ENCODE data around the gene LIN54. TPM values are rescaled to one million over a fixed set of nuclear protein-coding genes. Genes with fewer than 3 reads are reported as not detected.

The LIN54 gene
- total RNA-seq, 2 donors from 2014 or later, result 14.5 to 18.1 TPM

GRCh38 chr4:82951196-82951595 is 59.4 kb downstream of the LIN54 start:
- Histone ChIP-seq H3K9ac (ENCODE audit: extremely low read depth, low read length, poor library complexity, severe bottlenecking) (no peak overlapping the region), H3K36me3 (ENCODE audit: control insufficient read depth, insufficient read depth, low read length) (peaks cover 7% of the 10 kb centered on the region), H3K4me1 (ENCODE audit: control insufficient read depth, insufficient read depth, low read length) (no peaks in the 10 kb centered on the region), H3K27ac (ENCODE audit: low read depth, low read length) (no peak overlapping the region), H3K27me3 (ENCODE audit: control insufficient read depth, insufficient read depth, low read length, poor library complexity, severe bottlenecking) (no peaks in the 10 kb centered on the region), H3K9me3 (ENCODE audit: control insufficient read depth, low read length) (no peaks in the 10 kb centered on the region), H3K4me3 (ENCODE audit: low read length) (no peak overlapping the region)
- H3K9me3 Mint-ChIP-seq, result no peaks in the 10 kb centered on the region
- H3K36me3 Mint-ChIP-seq (ENCODE audit: low read depth), result peaks cover 9% of the 10 kb centered on the region
- no peaks in the 10 kb centered on the region for H3K27me3 Mint-ChIP-seq (ENCODE audit: insufficient read depth)
- 94 to 100% methylated on average over 1 to 2 of the region's 2 CpGs for WGBS, 2 experiments (ENCODE audit: insufficient coverage in 1 of 2, insufficient read length in 1 of 2)
- H3K4me3 Mint-ChIP-seq, result no peak overlapping the region
- H3K27ac Mint-ChIP-seq, result no peak overlapping the region
- no peak for TF ChIP-seq CTCF (conservative IDR thresholded peaks at IDR 0.05)
- H3K4me1 Mint-ChIP-seq, result no peaks in the 10 kb centered on the region
- no peak for DNase-seq

GRCh38 chr4:82948647-82949204 is 61.9 kb downstream of the LIN54 start:
- H3K4me3 ChIP-seq (ENCODE audit: low read length), result no peak overlapping the region
- no peaks in the 10 kb centered on the region for H3K4me1 Mint-ChIP-seq
- no peaks in the 10 kb centered on the region for H3K9me3 ChIP-seq (ENCODE audit: control insufficient read depth, low read length)
- H3K9ac ChIP-seq (ENCODE audit: extremely low read depth, low read length, poor library complexity, severe bottlenecking), result no peak overlapping the region
- H3K4me3 Mint-ChIP-seq, result no peak overlapping the region
- H3K36me3 Mint-ChIP-seq (ENCODE audit: low read depth), result peaks cover 9% of the 10 kb centered on the region
- no peak overlapping the region for H3K27ac Mint-ChIP-seq
- no peaks in the 10 kb centered on the region for H3K27me3 Mint-ChIP-seq (ENCODE audit: insufficient read depth)
- no peak for TF ChIP-seq CTCF (conservative IDR thresholded peaks at IDR 0.05)
- DNase-seq, result no peak
- no peaks in the 10 kb centered on the region for H3K27me3 ChIP-seq (ENCODE audit: control insufficient read depth, insufficient read depth, low read length, poor library complexity, severe bottlenecking)
- no peak overlapping the region for H3K27ac ChIP-seq (ENCODE audit: low read depth, low read length)
- H3K9me3 Mint-ChIP-seq, result no peaks in the 10 kb centered on the region
- peaks cover 16% of the 10 kb centered on the region for H3K36me3 ChIP-seq (ENCODE audit: control insufficient read depth, insufficient read depth, low read length)
- 100% methylated on average over 1 of the region's 1 CpG; no CpG with 5 or more reads in 1 of the 2 experiments for WGBS, 2 experiments (ENCODE audit: insufficient coverage in 1 of 2, insufficient read length in 1 of 2)
- no peaks in the 10 kb centered on the region for H3K4me1 ChIP-seq (ENCODE audit: control insufficient read depth, insufficient read depth, low read length)

- H3K4me1 ChIP-seq (ENCODE audit: control insufficient read depth, insufficient read depth, low read length), result no peaks in the 10 kb centered on the region
- H3K27me3 Mint-ChIP-seq (ENCODE audit: insufficient read depth), result no peaks in the 10 kb centered on the region
- no peaks in the 10 kb centered on the region for H3K9me3 Mint-ChIP-seq
- H3K4me1 Mint-ChIP-seq, result no peaks in the 10 kb centered on the region
- H3K9ac ChIP-seq (ENCODE audit: extremely low read depth, low read length, poor library complexity, severe bottlenecking), result no peak overlapping the region
- no peak for DNase-seq
- no peaks in the 10 kb centered on the region for H3K9me3 ChIP-seq (ENCODE audit: control insufficient read depth, low read length)
- peaks cover 7% of the 10 kb centered on the region for H3K36me3 Mint-ChIP-seq (ENCODE audit: low read depth)
- H3K27ac Mint-ChIP-seq, result no peak overlapping the region
- H3K4me3 ChIP-seq (ENCODE audit: low read length), result no peak overlapping the region
- peaks cover 17% of the 10 kb centered on the region for H3K36me3 ChIP-seq (ENCODE audit: control insufficient read depth, insufficient read depth, low read length)
- H3K27ac ChIP-seq (ENCODE audit: low read depth, low read length), result no peak overlapping the region
- H3K27me3 ChIP-seq (ENCODE audit: control insufficient read depth, insufficient read depth, low read length, poor library complexity, severe bottlenecking), result no peaks in the 10 kb centered on the region
- H3K4me3 Mint-ChIP-seq, result no peak overlapping the region
- no peak for TF ChIP-seq CTCF (conservative IDR thresholded peaks at IDR 0.05)
Measured at GRCh38 chr4:82947498-82947897, 63.1 kb downstream of the LIN54 start.

All from endodermal cell (in vitro differentiated cells).